DOHH2 (cell line): Measurements from ENCODE around the gene COPS2.

Experiments used
- EZH2phosphoT487 ChIP-seq: fragments of 200-600 bp; sonication (generic); IDR thresholded peaks from 2 replicates; pipeline ENCODE4 v1.6.1; 2017; ENCODE audit warnings: borderline replicate concordance, mild to moderate bottlenecking, antibody characterized with exemption, low read length, moderate library complexity, mixed read lengths
- TF ChIP-seq, protein P1 (sequence below): fragments of 200-600 bp; sonication (generic); IDR thresholded peaks from one replicate; pipeline ENCODE4 v1.5.1; 2014; ENCODE audit warnings: antibody characterized with exemption, mild to moderate bottlenecking, low read depth, low read length; ENCODE audit not compliant: poor library complexity, severe bottlenecking

DNA sequence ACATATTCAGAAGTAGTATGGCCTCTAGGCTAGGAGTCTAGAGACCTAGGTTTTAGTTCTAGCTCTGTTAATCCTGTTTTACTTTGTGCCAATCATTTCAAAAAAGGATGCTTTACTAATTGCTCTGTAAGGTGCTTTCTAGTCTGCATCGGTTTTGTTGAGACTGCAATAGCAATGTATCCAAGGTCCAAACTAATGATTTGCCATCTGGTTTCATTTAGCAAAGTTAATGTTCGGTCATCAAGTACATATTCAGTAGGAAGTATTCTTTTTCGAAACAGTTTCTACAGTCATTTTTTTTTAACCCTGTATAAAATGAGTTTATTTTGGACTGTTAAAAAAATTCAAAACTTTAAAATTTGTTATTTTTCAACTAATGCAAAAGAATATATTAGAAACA, 12.6 kb upstream of the COPS2 start:
- TF ChIP-seq, protein P1, sequence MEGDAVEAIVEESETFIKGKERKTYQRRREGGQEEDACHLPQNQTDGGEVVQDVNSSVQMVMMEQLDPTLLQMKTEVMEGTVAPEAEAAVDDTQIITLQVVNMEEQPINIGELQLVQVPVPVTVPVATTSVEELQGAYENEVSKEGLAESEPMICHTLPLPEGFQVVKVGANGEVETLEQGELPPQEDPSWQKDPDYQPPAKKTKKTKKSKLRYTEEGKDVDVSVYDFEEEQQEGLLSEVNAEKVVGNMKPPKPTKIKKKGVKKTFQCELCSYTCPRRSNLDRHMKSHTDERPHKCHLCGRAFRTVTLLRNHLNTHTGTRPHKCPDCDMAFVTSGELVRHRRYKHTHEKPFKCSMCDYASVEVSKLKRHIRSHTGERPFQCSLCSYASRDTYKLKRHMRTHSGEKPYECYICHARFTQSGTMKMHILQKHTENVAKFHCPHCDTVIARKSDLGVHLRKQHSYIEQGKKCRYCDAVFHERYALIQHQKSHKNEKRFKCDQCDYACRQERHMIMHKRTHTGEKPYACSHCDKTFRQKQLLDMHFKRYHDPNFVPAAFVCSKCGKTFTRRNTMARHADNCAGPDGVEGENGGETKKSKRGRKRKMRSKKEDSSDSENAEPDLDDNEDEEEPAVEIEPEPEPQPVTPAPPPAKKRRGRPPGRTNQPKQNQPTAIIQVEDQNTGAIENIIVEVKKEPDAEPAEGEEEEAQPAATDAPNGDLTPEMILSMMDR: no peak
- TF ChIP-seq EZH2phosphoT487: no peak
